H1 (cell line): ENCODE measurements around the gene CENPP. TPM values are rescaled to one million over a fixed set of nuclear protein-coding genes. Genes with fewer than 3 reads are reported as not detected.

ENCODE experiments used
- CTCF ChIA-PET: fragments of 300-600 bp; sonication (Branson Sonifier 250); formaldehyde crosslinking; loops from one replicate; lab custom pipeline; 2021; ENCODE audit not compliant: partially characterized antibody; lab: Charles Lee
- POLR2A ChIA-PET: fragments of 300-600 bp; sonication (Branson Sonifier 250); formaldehyde crosslinking; loops from one replicate; lab custom pipeline; 2021; ENCODE audit warnings: inconsistent platforms; ENCODE audit not compliant: partially characterized antibody; lab: Charles Lee
- DNase-seq, 2 experiments: peaks; one replicate each; pipeline versions ENCODE4 v3.0.0 to v3.0.0-alpha.2; 2010 to 2022; ENCODE audit warnings: low spot score in 2 of 2, low read depth in 1 of 2, mixed read lengths in 1 of 2
- FAIRE-seq: peaks from 2 replicates; lab custom pipeline; 2011; peaks lifted over from hg19 to GRCh38; lab: Jason Lieb, UNC
- H2AFZ ChIP-seq: 2 replicates; pipeline ENCODE4 v1.8.1; 2012; ENCODE audit warnings: low read length, inconsistent platforms
- H2AK5ac ChIP-seq: 2 replicates; pipeline ENCODE4 v1.6.1; 2013; ENCODE audit warnings: low read depth, low read length
- H2BK120ac ChIP-seq: replicated peaks from 2 replicates; pipeline ENCODE3; 2013; ENCODE audit warnings: low read depth, low read length, inconsistent platforms
- H2BK12ac ChIP-seq: 2 replicates; pipeline ENCODE4 v1.6.1; 2013; ENCODE audit warnings: low read depth, low read length
- H2BK15ac ChIP-seq: 2 replicates; pipeline ENCODE4 v1.6.1; 2013; ENCODE audit warnings: low read length
- H2BK20ac ChIP-seq: 2 replicates; pipeline ENCODE4 v1.6.1; 2013; ENCODE audit warnings: low read length
- H2BK5ac ChIP-seq: 2 replicates; pipeline ENCODE4 v1.6.1; 2013; ENCODE audit warnings: low read depth, low read length
- H3K14ac ChIP-seq: 2 replicates; pipeline ENCODE4 v1.6.1; 2013; ENCODE audit warnings: inconsistent platforms; ENCODE audit not compliant: insufficient read length
- H3K18ac ChIP-seq: 2 replicates; pipeline ENCODE4 v1.6.1; 2013; ENCODE audit warnings: low read length; ENCODE audit errors: extremely low read depth
- H3K23ac ChIP-seq: 2 replicates; pipeline ENCODE4 v1.6.1; 2013; ENCODE audit warnings: inconsistent platforms; ENCODE audit not compliant: insufficient read length
- H3K23me2 ChIP-seq: 2 replicates; pipeline ENCODE4 v1.6.1; 2013; ENCODE audit warnings: low read depth, low read length
- H3K27ac ChIP-seq: 2 replicates; pipeline ENCODE4 v1.6.1; 2011; ENCODE audit warnings: low read depth, low read length, inconsistent platforms
- H3K27me3 ChIP-seq, 4 experiments: replicated peaks in 1 of 4; 1 replicate in 1 of 4; 2 replicates in 3 of 4; pipeline versions ENCODE4 v1.6.1 to v1.8.1; 2011 to 2013; ENCODE audit warnings: low read length in 3 of 4, mild to moderate bottlenecking in 3 of 4, inconsistent platforms in 2 of 4, mixed read lengths in 2 of 4, moderate library complexity in 1 of 4; ENCODE audit not compliant: control insufficient read depth in 3 of 4, insufficient read depth in 3 of 4; ENCODE audit errors: extremely low read depth in 1 of 4
- H3K36me3 ChIP-seq, 4 experiments: 2 replicates each; pipeline versions ENCODE4 v1.6.1 to v1.8.1; 2011 to 2013; ENCODE audit warnings: mild to moderate bottlenecking in 4 of 4, low read length in 3 of 4, moderate library complexity in 2 of 4, control low read depth in 1 of 4, inconsistent platforms in 1 of 4; ENCODE audit not compliant: insufficient read depth in 4 of 4, control insufficient read depth in 2 of 4
- H3K4ac ChIP-seq: replicated peaks from 2 replicates; pipeline ENCODE3; 2013; ENCODE audit warnings: low read length, low read depth, mixed read lengths, inconsistent platforms; ENCODE audit not compliant: insufficient read length
- H3K4me1 ChIP-seq, 4 experiments: replicated peaks in 1 of 4; 1 replicate in 1 of 4; 2 replicates in 3 of 4; pipeline versions ENCODE4 v1.6.1 to v1.8.1; 2011 to 2013; ENCODE audit warnings: low read length in 3 of 4, inconsistent platforms in 2 of 4, mixed read lengths in 1 of 4; ENCODE audit not compliant: insufficient read depth in 4 of 4, control insufficient read depth in 3 of 4
- H3K4me2 ChIP-seq, 2 experiments: 2 replicates each; pipeline versions ENCODE4 v1.6.1 to v1.8.1; 2011 to 2013; ENCODE audit warnings: low read depth in 2 of 2, low read length in 2 of 2, control low read depth in 1 of 2, inconsistent platforms in 1 of 2, mild to moderate bottlenecking in 1 of 2; ENCODE audit not compliant: insufficient read depth in 1 of 2
- H3K4me3 ChIP-seq, 4 experiments: fragments of 200-600, 300-600 bp in 1 of 4; sonication (generic), shearing (Covaris generic), sonication (Bioruptor Twin) in 1 of 4; 2 replicates each; pipeline versions ENCODE4 v1.5.1 to v1.8.1; 2011 to 2016; ENCODE audit warnings: low read length in 4 of 4, low read depth in 3 of 4, control low read depth in 2 of 4, inconsistent platforms in 2 of 4, mild to moderate bottlenecking in 2 of 4, mixed read lengths in 1 of 4, moderate library complexity in 1 of 4; ENCODE audit not compliant: insufficient read depth in 2 of 4; ENCODE audit errors: extremely low read depth in 1 of 4
- H3K56ac ChIP-seq: replicated peaks from 2 replicates; pipeline ENCODE3; 2013; ENCODE audit warnings: low read depth, mild to moderate bottlenecking, mixed read lengths, low read length, inconsistent platforms; ENCODE audit not compliant: insufficient read length
- H3K79me1 ChIP-seq: 2 replicates; pipeline ENCODE4 v1.6.1; 2013; ENCODE audit warnings: low read depth, low read length, control low read depth
- H3K79me2 ChIP-seq, 2 experiments: 2 replicates each; pipeline versions ENCODE4 v1.6.1 to v1.8.1; 2012 to 2013; ENCODE audit warnings: low read length in 2 of 2, mild to moderate bottlenecking in 2 of 2, inconsistent platforms in 1 of 2; ENCODE audit not compliant: insufficient read depth in 2 of 2, control insufficient read depth in 1 of 2
- H3K9ac ChIP-seq, 4 experiments: replicated peaks in 1 of 4; 1 replicate in 1 of 4; 2 replicates in 3 of 4; pipeline versions ENCODE4 v1.6.1 to v1.8.1; 2011 to 2013; ENCODE audit warnings: low read depth in 3 of 4, low read length in 3 of 4, control low read depth in 2 of 4, mild to moderate bottlenecking in 2 of 4, moderate library complexity in 2 of 4, inconsistent platforms in 1 of 4; ENCODE audit errors: extremely low read depth in 1 of 4
- H3K9me3 ChIP-seq, 2 experiments: 2 replicates each; pipeline versions ENCODE4 v1.6.1 to v1.8.1; 2012 to 2013; ENCODE audit warnings: mild to moderate bottlenecking in 2 of 2, moderate library complexity in 2 of 2, control low read depth in 1 of 2, inconsistent platforms in 1 of 2, low read depth in 1 of 2, low read length in 1 of 2, mixed read lengths in 1 of 2; ENCODE audit not compliant: insufficient read depth in 2 of 2
- H4K20me1 ChIP-seq, 2 experiments: replicated peaks in 1 of 2; 2 replicates each; pipeline versions ENCODE3 to v1.8.1; 2011 to 2013; ENCODE audit warnings: inconsistent platforms in 2 of 2, low read length in 2 of 2, mild to moderate bottlenecking in 1 of 2; ENCODE audit not compliant: insufficient read depth in 2 of 2, control insufficient read depth in 1 of 2
- H4K5ac ChIP-seq: 2 replicates; pipeline ENCODE4 v1.6.1; 2013; ENCODE audit warnings: low read length, low read depth, mixed read lengths, inconsistent platforms; ENCODE audit not compliant: insufficient read length
- H4K8ac ChIP-seq: 2 replicates; pipeline ENCODE4 v1.8.0; 2013; ENCODE audit warnings: mild to moderate bottlenecking, moderate library complexity, low read length, inconsistent platforms; ENCODE audit not compliant: insufficient read depth; ENCODE audit errors: extremely low read depth
- H4K91ac ChIP-seq: replicated peaks from 2 replicates; pipeline ENCODE3; 2013; ENCODE audit warnings: low read length, mixed read lengths, inconsistent platforms; ENCODE audit not compliant: insufficient read length
- ATF3 ChIP-seq: IDR thresholded peaks from 2 replicates; pipeline ENCODE4 v1.6.1; 2011; ENCODE audit warnings: low read depth, mild to moderate bottlenecking, low read length; ENCODE audit not compliant: insufficient read depth
- E2F6 ChIP-seq: IDR thresholded peaks from 2 replicates; pipeline ENCODE4 v1.6.1; 2012; ENCODE audit warnings: inconsistent platforms
- FOSL1 ChIP-seq: IDR thresholded peaks from 2 replicates; pipeline ENCODE4 v1.6.1; 2011; ENCODE audit warnings: mild to moderate bottlenecking, low read depth, low read length, moderate library complexity; ENCODE audit not compliant: insufficient read depth
- USF2 ChIP-seq: IDR thresholded peaks from 2 replicates; pipeline ENCODE4 v1.6.1; 2011; ENCODE audit warnings: low read length, improper control_type of control experiment
- WGBS, 2 experiments: shearing (Covaris generic) in 1 of 2; methylation state at CpG; one replicate each; pipeline versions ENCODE4 v1.1.6 to v1.1.7; 2013 to 2015; ENCODE audit warnings: low lambda C conversion rate in 2 of 2, mixed read lengths in 2 of 2, inconsistent platforms in 1 of 2, low coverage in 1 of 2, missing lambda C conversion rate in 1 of 2; ENCODE audit not compliant: insufficient replicate concordance in 2 of 2, insufficient coverage in 1 of 2, insufficient read length in 1 of 2; ENCODE audit errors: extremely low coverage in 1 of 2, missing lambda C conversion rate in 1 of 2; 5-methylcytosine and 5-hydroxymethylcytosine counted together
- polyA plus RNA-seq, 7 experiments: library from polyadenylated mRNA; depleted of rRNA in 3 of 7; stranded (reverse) in 5 of 7; unstranded in 2 of 7; fragments of >200 nt in 5 of 7; fragments of 200-250 nt in 2 of 7; gene quantifications; 1 replicate in 5 of 7; 2 replicates in 1 of 7; 4 replicates in 1 of 7; pipeline versions ENCODE4 v1.2.1 to v1.2.3, GENCODE V29; 2011 to 2013; ENCODE audit warnings: missing spikeins in 2 of 7, mixed read lengths in 2 of 7
- total RNA-seq: library from RNA; stranded (reverse); fragmentation: NEBNext Ultra II Directional; extraction: Animal tissue kit (Norgen Biotek cat#: 25700); gene quantifications from 2 replicates; pipeline ENCODE4 v1.2.1, GENCODE V29; 2021

CENPP gene
- total and polyA plus RNA-seq, 2 of the 8 experiments (the other 6 are each of a cell fraction or from before 2014, with no cell fraction given), result 2.7 to 10.8 TPM

- ChIA-PET CTCF (no interaction called here), POLR2A (no interaction called here)
- Histone ChIP-seq H3K14ac (no peak overlapping the region), H3K4ac (no peak overlapping the region), H3K9ac (no peak overlapping the region), H3K18ac (no peak overlapping the region), H3K56ac (no peak overlapping the region), H4K8ac (no peak overlapping the region), H4K91ac (no peak overlapping the region), H3K23me2 (no peaks in the 10 kb centered on the region), H2AK5ac (no peak overlapping the region), H3K4me3 (no peak overlapping the region), H3K4me2 (no peak overlapping the region), H4K20me1 (no peaks in the 10 kb centered on the region), H2BK12ac (no peak overlapping the region), H2BK20ac (no peak overlapping the region), H2BK5ac (no peak overlapping the region), H3K23ac (no peak overlapping the region), H2AFZ (no peak overlapping the region), H3K79me2 (no peaks in the 10 kb centered on the region), H2BK15ac (no peak overlapping the region), H3K4me1 (no peaks in the 10 kb centered on the region), H3K9me3 (no peaks in the 10 kb centered on the region), H3K36me3 (no peaks in the 10 kb centered on the region), H3K79me1 (no peaks in the 10 kb centered on the region), H3K27me3 (no peaks in the 10 kb centered on the region), H4K5ac (no peak overlapping the region), H3K27ac (no peak overlapping the region), H2BK120ac (no peak overlapping the region)
- DNase-seq (no peak), FAIRE-seq (no peak)
- WGBS, 2 experiments, result 95% methylated on average over 4 of the region's 4 CpGs; no CpG with 5 or more reads in 1 of the 2 experiments
- TF ChIP-seq FOSL1 (no peak), USF2 (no peak), ATF3 (no peak), E2F6 (no peak)
These were observed 163.2 kb downstream of the CENPP start for GRCh38 chr9:92488681-92489550.
